ENCODE measurements around the gene SYT2.

- TF ChIP-seq RAD21 (IDR thresholded peaks at IDR 0.05; ENCODE audit: low read depth) = no peak
- TF ChIP-seq EP300 (IDR thresholded peaks at IDR 0.05; ENCODE audit: borderline replicate concordance) = no peak
- TF ChIP-seq YY1 (IDR thresholded peaks at IDR 0.05; ENCODE audit: low read depth) = no peak
- no peak for TF ChIP-seq TCF12 (IDR thresholded peaks at IDR 0.05; ENCODE audit: low read depth)
- TF ChIP-seq, protein P1, sequence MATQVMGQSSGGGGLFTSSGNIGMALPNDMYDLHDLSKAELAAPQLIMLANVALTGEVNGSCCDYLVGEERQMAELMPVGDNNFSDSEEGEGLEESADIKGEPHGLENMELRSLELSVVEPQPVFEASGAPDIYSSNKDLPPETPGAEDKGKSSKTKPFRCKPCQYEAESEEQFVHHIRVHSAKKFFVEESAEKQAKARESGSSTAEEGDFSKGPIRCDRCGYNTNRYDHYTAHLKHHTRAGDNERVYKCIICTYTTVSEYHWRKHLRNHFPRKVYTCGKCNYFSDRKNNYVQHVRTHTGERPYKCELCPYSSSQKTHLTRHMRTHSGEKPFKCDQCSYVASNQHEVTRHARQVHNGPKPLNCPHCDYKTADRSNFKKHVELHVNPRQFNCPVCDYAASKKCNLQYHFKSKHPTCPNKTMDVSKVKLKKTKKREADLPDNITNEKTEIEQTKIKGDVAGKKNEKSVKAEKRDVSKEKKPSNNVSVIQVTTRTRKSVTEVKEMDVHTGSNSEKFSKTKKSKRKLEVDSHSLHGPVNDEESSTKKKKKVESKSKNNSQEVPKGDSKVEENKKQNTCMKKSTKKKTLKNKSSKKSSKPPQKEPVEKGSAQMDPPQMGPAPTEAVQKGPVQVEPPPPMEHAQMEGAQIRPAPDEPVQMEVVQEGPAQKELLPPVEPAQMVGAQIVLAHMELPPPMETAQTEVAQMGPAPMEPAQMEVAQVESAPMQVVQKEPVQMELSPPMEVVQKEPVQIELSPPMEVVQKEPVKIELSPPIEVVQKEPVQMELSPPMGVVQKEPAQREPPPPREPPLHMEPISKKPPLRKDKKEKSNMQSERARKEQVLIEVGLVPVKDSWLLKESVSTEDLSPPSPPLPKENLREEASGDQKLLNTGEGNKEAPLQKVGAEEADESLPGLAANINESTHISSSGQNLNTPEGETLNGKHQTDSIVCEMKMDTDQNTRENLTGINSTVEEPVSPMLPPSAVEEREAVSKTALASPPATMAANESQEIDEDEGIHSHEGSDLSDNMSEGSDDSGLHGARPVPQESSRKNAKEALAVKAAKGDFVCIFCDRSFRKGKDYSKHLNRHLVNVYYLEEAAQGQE (IDR thresholded peaks at IDR 0.05; ENCODE audit: low read depth) = no peak
- TF ChIP-seq TEAD4 (IDR thresholded peaks at IDR 0.05) = no peak
- TF ChIP-seq MAX (IDR thresholded peaks at IDR 0.05) = no peak
- TF ChIP-seq ZBTB7A (IDR thresholded peaks at IDR 0.05; ENCODE audit: low read depth) = no peak
- TF ChIP-seq TAF1 (IDR thresholded peaks at IDR 0.05; ENCODE audit: low read depth) = no peak
- no peak for TF ChIP-seq CEBPB (IDR thresholded peaks at IDR 0.05)
- no peak for TF ChIP-seq CREB1 (IDR thresholded peaks at IDR 0.05; ENCODE audit: low read depth)
Observed at GRCh38 chr1:202685641-202686040, 24.6 kb downstream of the SYT2 start.
